LNCaP clone FGC (cell line): Measurements from ENCODE around the gene EPHB3.

ENCODE experiments used
- DNase-seq: peaks from one replicate; pipeline ENCODE4 v3.0.0-alpha.2; 2011; ENCODE audit warnings: low read depth
- H3K4me3 ChIP-seq: 2 replicates; pipeline ENCODE4 v1.5.1; 2011; ENCODE audit warnings: mild to moderate bottlenecking, low read depth, low read length, control low read depth
- CTCF ChIP-seq: IDR thresholded peaks from 2 replicates; pipeline ENCODE4 v1.5.1; 2012; ENCODE audit warnings: mild to moderate bottlenecking; ENCODE audit not compliant: control insufficient read depth, insufficient read depth; ENCODE audit errors: extremely low read depth

The EPHB3 gene

GRCh38 chr3:184629555-184630160, 68.1 kb downstream of the EPHB3 start:
- TF ChIP-seq CTCF, result no peak
- no peak overlapping the region for H3K4me3 ChIP-seq
- DNase-seq, result no peak

DNA sequence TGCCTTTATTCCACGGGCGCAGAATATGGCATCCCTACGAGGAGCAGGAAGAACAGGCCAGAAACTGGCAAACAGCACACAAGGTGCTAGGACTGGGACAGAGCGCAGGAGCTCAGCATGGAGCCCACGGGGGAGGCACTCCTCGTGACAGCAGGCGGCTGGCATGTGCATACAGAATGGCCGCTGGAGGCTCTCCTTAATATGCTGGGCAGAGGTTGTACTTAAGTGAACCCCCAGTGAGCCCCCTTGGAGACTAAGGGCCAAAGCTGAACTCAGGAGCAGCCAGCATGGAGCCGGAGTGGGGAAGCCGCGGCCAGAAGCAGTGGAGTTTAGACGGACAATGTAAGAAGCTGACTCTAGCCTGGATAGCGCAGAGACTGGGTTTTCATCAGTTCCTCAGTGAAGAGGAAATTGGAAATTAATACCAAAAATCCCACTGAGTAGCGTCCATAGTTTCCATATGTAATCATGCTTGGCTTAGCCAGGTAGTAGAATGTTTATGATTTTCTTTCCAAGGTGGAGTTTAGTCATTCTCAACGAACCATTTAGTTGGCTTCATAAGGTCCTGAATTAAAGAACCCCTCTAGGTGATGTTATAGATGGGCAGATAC, 69.4 kb downstream of the EPHB3 start:
- no peak for TF ChIP-seq CTCF
- H3K4me3 ChIP-seq, result no peak overlapping the region
- no peak for DNase-seq

- no peak overlapping the region for H3K4me3 ChIP-seq
- no peak for TF ChIP-seq CTCF
- no peak for DNase-seq
These were observed 69.9 kb downstream of the EPHB3 start for GRCh38 chr3:184631472-184631861.
